HuH-7.5 (cell line): ENCODE data around the gene PLEKHA6.

ENCODE experiments used
- DNase-seq: peaks from one replicate; pipeline ENCODE4 v3.0.0; 2011; ENCODE audit warnings: low spot score

Gene PLEKHA6

GRCh38 chr1:204359474-204360255, at the start of gene PLEKHA6:
Gene PLEKHA6 (minus strand): TSS chr1:204359929. CDS start chr1:204273727, 86,202 bp downstream.
- DNase-seq = no peak

GRCh38 chr1:204409123-204409522, 49.4 kb upstream of the PLEKHA6 start:
- no peak for DNase-seq

GRCh38 chr1:204408602-204409001, 48.9 kb upstream of the PLEKHA6 start:
- DNase-seq = no peak

- no peak for DNase-seq
Measured at GRCh38 chr1:204408074-204408507, 48.4 kb upstream of the PLEKHA6 start.

- no peak for DNase-seq
Measured at GRCh38 chr1:204407295-204407971, 47.7 kb upstream of the PLEKHA6 start.

GRCh38 chr1:204406621-204407020, 46.9 kb upstream of the PLEKHA6 start:
- no peak for DNase-seq

GRCh38 chr1:204405988-204406387, 46.3 kb upstream of the PLEKHA6 start:
- no peak for DNase-seq

- DNase-seq = no peak
Measured at GRCh38 chr1:204404629-204405028, 44.9 kb upstream of the PLEKHA6 start.

- DNase-seq = no peak
Measured at GRCh38 chr1:204402391-204402790, 42.7 kb upstream of the PLEKHA6 start.

- DNase-seq = no peak
Measured at GRCh38 chr1:204401730-204402129, 42.0 kb upstream of the PLEKHA6 start.

- DNase-seq = no peak
Measured at GRCh38 chr1:204400882-204401510, 41.3 kb upstream of the PLEKHA6 start.

GRCh38 chr1:204398197-204399125, 38.7 kb upstream of the PLEKHA6 start:
- peak; percentile 69 for DNase-seq

- no peak for DNase-seq
Measured at GRCh38 chr1:204396015-204396583, 36.4 kb upstream of the PLEKHA6 start.

GRCh38 chr1:204391629-204392028, 31.9 kb upstream of the PLEKHA6 start:
- no peak for DNase-seq

- no peak for DNase-seq
Measured at GRCh38 chr1:204390751-204391466, 31.2 kb upstream of the PLEKHA6 start.

- no peak for DNase-seq
Measured at GRCh38 chr1:204385727-204386126, 26.0 kb upstream of the PLEKHA6 start.

- no peak for DNase-seq
Measured at GRCh38 chr1:204384636-204385352, 25.1 kb upstream of the PLEKHA6 start.

- no peak for DNase-seq
Measured at GRCh38 chr1:204383163-204383904, 23.6 kb upstream of the PLEKHA6 start.

GRCh38 chr1:204382714-204383083, 23.0 kb upstream of the PLEKHA6 start:
- DNase-seq = no peak
